Kidney (tissue), 14 donors: Measurements from ENCODE around the gene B3GAT1. TPM values are rescaled to one million over a fixed set of nuclear protein-coding genes. Genes with fewer than 3 reads are reported as not detected.

Experiments
- DNase-seq, 5 donors: peaks; one replicate each; pipeline ENCODE4 v3.0.0-alpha.2; 2013 to 2020
- FAIRE-seq: peaks from 2 replicates; lab custom pipeline; 2012; peaks lifted over from hg19 to GRCh38; lab: Jason Lieb, UNC
- H3K27ac ChIP-seq, 2 donors: one replicate each; pipeline ENCODE4 v1.7.0; 2013; ENCODE audit warnings: low read depth in 2 of 2, low read length in 2 of 2, inconsistent platforms in 1 of 2
- H3K27me3 ChIP-seq: one replicate; pipeline ENCODE4 v1.7.1; 2013; ENCODE audit warnings: low read length, inconsistent platforms; ENCODE audit not compliant: control insufficient read depth, insufficient read depth
- H3K36me3 ChIP-seq, 3 donors: one replicate each; pipeline versions ENCODE4 v1.7.0 to v1.7.1; 2013; ENCODE audit warnings: low read length in 3 of 3, control low read depth in 1 of 3, inconsistent platforms in 1 of 3; ENCODE audit not compliant: insufficient read depth in 3 of 3, control insufficient read depth in 2 of 3
- H3K4me1 ChIP-seq, 3 donors: one replicate each; pipeline versions ENCODE4 v1.7.0 to v1.7.1; 2013; ENCODE audit warnings: low read length in 3 of 3, inconsistent platforms in 1 of 3, low read depth in 1 of 3; ENCODE audit not compliant: control insufficient read depth in 2 of 3, insufficient read depth in 2 of 3
- H3K4me3 ChIP-seq, 3 donors: one replicate each; pipeline versions ENCODE4 v1.7.0 to v1.8.1; 2013; ENCODE audit warnings: low read length in 3 of 3, control low read depth in 1 of 3, inconsistent platforms in 1 of 3
- H3K9ac ChIP-seq, 3 donors: one replicate each; pipeline versions ENCODE4 v1.7.0 to v1.7.1; 2013; ENCODE audit warnings: low read length in 3 of 3, control low read depth in 1 of 3, inconsistent platforms in 1 of 3
- H3K9me3 ChIP-seq, 3 donors: one replicate each; pipeline versions ENCODE4 v1.7.0 to v1.7.1; 2013; ENCODE audit warnings: low read length in 3 of 3, control low read depth in 1 of 3, inconsistent platforms in 1 of 3; ENCODE audit not compliant: control insufficient read depth in 2 of 3, insufficient read depth in 1 of 3
- intact Hi-C: fragments of 100-400 bp; cut with DNase I; formaldehyde crosslinking; loops from one replicate; pipeline ENCODE4 v1.11.1; 2022
- polyA plus RNA-seq: library from polyadenylated mRNA; stranded (reverse); fragments of 350-450 nt; fragmentation: Illumina TruSeq; extraction: RNeasy Lipid Tissue Mini Kit (QIAGEN cat#74804); gene quantifications from one replicate; pipeline ENCODE4 v1.2.3, GENCODE V29; 2014; ENCODE audit warnings: low read depth, low replicate concordance; ENCODE audit not compliant: insufficient read depth
- total RNA-seq: library from RNA; stranded (reverse); fragmentation: NEBNext Ultra II Directional; extraction: Animal tissue kit (Norgen Biotek cat#: 25700); gene quantifications from one replicate; pipeline ENCODE4 v1.2.1, GENCODE V29; 2021
- TF ChIP-seq, protein P1 (sequence below): IDR thresholded peaks from 3 replicates; pipeline ENCODE4 v1.5.1; 2012; ENCODE audit warnings: mild to moderate bottlenecking, moderate library complexity, borderline replicate concordance; ENCODE audit not compliant: insufficient read depth; ENCODE audit errors: extremely low read depth
- donor health status: control.
- donor health status: control.
- donor health status: control.
- donor health status: control.
- donor health status: control.
- donor health status: DM: yes; HTN: yes; CAD: no.
- donor health status: Normal renal cell carcinoma (clear cell type).

B3GAT1 gene
- total and polyA plus RNA-seq, 2 donors from 2014 or later, result 0.82 to 3.7 TPM

DNA sequence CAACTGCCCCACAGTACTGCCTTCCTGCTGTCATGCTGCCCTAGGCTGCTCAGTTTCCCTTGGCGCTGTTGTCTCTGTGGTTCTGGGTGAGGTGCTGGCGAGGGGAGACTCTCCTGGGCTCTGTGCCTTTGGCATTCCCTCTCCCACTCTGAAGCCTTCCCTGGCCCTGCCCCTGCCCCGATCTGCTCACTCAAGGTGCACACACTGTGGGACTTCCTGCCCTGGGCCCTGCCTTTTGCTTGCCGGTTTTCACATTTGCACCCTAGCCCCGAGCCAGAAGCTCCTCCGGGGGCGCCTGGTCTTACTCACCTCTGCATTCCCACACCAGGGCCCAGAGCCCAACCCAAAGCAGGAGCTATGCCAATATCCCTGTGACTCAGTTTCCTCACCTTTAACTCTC is 12.0 kb downstream of the B3GAT1 start:
- FAIRE-seq (no peak), DNase-seq (no peak)
- TF ChIP-seq, protein P1, sequence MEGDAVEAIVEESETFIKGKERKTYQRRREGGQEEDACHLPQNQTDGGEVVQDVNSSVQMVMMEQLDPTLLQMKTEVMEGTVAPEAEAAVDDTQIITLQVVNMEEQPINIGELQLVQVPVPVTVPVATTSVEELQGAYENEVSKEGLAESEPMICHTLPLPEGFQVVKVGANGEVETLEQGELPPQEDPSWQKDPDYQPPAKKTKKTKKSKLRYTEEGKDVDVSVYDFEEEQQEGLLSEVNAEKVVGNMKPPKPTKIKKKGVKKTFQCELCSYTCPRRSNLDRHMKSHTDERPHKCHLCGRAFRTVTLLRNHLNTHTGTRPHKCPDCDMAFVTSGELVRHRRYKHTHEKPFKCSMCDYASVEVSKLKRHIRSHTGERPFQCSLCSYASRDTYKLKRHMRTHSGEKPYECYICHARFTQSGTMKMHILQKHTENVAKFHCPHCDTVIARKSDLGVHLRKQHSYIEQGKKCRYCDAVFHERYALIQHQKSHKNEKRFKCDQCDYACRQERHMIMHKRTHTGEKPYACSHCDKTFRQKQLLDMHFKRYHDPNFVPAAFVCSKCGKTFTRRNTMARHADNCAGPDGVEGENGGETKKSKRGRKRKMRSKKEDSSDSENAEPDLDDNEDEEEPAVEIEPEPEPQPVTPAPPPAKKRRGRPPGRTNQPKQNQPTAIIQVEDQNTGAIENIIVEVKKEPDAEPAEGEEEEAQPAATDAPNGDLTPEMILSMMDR, result no peak
- Histone ChIP-seq H3K4me1 (no peaks in the 10 kb centered on the region), H3K9me3 (no peaks in the 10 kb centered on the region), H3K9ac (no peak overlapping the region), H3K36me3 (no peaks in the 10 kb centered on the region), H3K27me3 (no peaks in the 10 kb centered on the region), H3K27ac (no peak overlapping the region), H3K4me3 (no peak overlapping the region)
- intact Hi-C loops, result no loop called here

DNA sequence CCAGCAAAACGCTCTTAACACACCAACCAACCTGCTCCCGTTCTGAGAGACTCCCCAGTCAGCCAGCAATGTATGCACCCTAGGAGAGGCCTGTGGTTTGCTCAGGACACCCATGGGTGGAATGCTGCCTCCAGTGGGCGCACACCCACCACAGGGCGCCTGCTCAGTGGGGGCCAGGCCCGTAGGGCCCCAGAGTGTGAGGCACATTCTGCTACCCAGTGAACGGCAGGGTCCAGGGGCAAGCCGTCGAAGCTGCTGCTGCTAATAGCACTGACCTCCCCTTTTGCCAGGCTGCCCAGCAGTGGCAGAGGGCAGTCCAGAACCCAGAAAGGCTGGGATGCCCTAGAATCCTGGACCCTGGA is 12.8 kb downstream of the B3GAT1 start:
- no peak overlapping the region for H3K9ac ChIP-seq
- DNase-seq, result peak in 1 of 5 donors; percentile 37
- intact Hi-C loops, result no loop called here
- H3K27ac ChIP-seq, result no peak overlapping the region
- H3K36me3 ChIP-seq, result no peaks in the 10 kb centered on the region
- H3K4me3 ChIP-seq, result no peak overlapping the region
- no peaks in the 10 kb centered on the region for H3K27me3 ChIP-seq
- H3K4me1 ChIP-seq, result no peaks in the 10 kb centered on the region
- TF ChIP-seq, protein P1, result no peak
- no peaks in the 10 kb centered on the region for H3K9me3 ChIP-seq
- FAIRE-seq, result no peak

DNA sequence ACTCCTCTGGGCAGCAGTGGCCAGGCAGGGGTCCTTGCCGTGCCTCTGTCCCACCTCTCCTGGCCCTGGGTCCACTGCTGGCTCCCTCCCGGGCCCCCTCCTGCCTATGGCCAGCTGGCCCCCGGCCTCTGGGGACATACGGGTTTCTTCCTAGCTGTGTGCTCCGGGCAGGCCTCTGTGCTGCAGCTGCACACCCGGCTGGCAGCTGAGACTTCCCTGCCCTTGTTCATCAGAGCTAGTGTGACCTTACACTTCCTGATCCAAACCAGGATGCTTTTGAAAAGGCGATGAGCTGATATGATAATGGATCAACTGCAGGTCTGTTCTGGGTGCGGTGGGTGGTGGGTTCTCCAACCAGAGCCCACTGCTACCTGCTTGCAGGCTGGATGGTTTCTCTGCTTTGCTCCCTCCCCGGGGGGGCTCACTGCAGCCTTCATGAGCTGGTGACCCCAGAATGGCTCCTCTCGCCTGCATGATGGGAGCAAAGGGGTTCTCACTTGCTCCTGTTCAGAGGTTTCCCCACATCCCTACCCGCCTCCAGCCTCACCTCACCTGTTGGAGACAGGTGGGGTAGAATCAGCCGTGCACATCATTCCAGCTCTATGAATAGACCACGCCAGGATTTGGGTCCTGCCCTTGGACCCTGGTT is 13.3 kb downstream of the B3GAT1 start:
- no peaks in the 10 kb centered on the region for H3K27me3 ChIP-seq
- H3K36me3 ChIP-seq, result no peaks in the 10 kb centered on the region
- intact Hi-C loops, result no loop called here
- H3K9ac ChIP-seq, result no peak overlapping the region
- no peaks in the 10 kb centered on the region for H3K4me1 ChIP-seq
- peak in 1 of 5 donors; percentile 45 for DNase-seq
- TF ChIP-seq, protein P1, result no peak
- FAIRE-seq, result no peak
- H3K9me3 ChIP-seq, result no peaks in the 10 kb centered on the region
- no peak overlapping the region for H3K27ac ChIP-seq
- no peak overlapping the region for H3K4me3 ChIP-seq

DNA sequence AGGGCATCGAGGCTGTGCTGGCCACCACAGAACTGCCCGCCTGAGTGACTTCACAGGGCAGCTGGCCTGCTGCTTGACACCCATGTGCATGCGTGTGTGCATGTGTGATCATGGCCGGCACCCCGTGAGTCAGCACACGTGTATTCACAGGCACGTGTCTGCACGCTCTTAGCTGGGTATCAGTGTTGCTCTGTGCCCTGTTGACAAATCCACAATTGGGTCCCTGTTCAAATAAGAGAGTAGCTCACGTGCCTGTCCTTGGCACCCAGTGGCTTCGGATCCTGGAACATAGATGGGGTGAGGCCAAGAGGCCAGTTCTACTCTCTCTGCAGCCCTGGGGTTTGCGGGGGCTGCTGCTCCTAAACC is 14.0 kb downstream of the B3GAT1 start:
- DNase-seq, result no peak
- no peaks in the 10 kb centered on the region for H3K36me3 ChIP-seq
- no peak overlapping the region for H3K9ac ChIP-seq
- TF ChIP-seq, protein P1, result no peak
- no peaks in the 10 kb centered on the region for H3K9me3 ChIP-seq
- no peaks in the 10 kb centered on the region for H3K4me1 ChIP-seq
- intact Hi-C loops, result no loop called here
- H3K27ac ChIP-seq, result no peak overlapping the region
- H3K4me3 ChIP-seq, result no peak overlapping the region
- H3K27me3 ChIP-seq, result no peaks in the 10 kb centered on the region
- FAIRE-seq, result no peak
